Measurements from ENCODE around the gene STMN3. TPM values are rescaled to one million over a fixed set of nuclear protein-coding genes. Genes with fewer than 3 reads are reported as not detected.

Gene STMN3
- total and polyA plus RNA-seq, 2 experiments from 2014 or later: 6.6 to 9.9 TPM

- no peaks in the 10 kb centered on the region for H3K9me3 ChIP-seq (ENCODE audit: low read depth)
- no peak for DNase-seq (ENCODE audit: low read depth in 1 of 2, low spot score in 1 of 2)
- no peaks in the 10 kb centered on the region for H3K36me3 ChIP-seq
- H3K27ac ChIP-seq: no peak overlapping the region
- H3K27me3 ChIP-seq: peaks cover 7% of the 10 kb centered on the region
- no peak overlapping the region for H3K4me3 ChIP-seq
- no peak for TF ChIP-seq CTCF (IDR thresholded peaks at IDR 0.05; ENCODE audit: low read depth, low read length)
- H3K4me1 ChIP-seq (ENCODE audit: low read depth): no peaks in the 10 kb centered on the region
These were observed 13.1 kb downstream of the STMN3 start for GRCh38 chr20:63640086-63640485.

GRCh38 chr20:63639093-63639975 lies 13.9 kb downstream of the STMN3 start:
- H3K4me1 ChIP-seq (ENCODE audit: low read depth): no peaks in the 10 kb centered on the region
- no peak overlapping the region for H3K4me3 ChIP-seq
- H3K27me3 ChIP-seq: peaks cover 7% of the 10 kb centered on the region
- no peak overlapping the region for H3K27ac ChIP-seq
- H3K36me3 ChIP-seq: no peaks in the 10 kb centered on the region
- no peaks in the 10 kb centered on the region for H3K9me3 ChIP-seq (ENCODE audit: low read depth)
- no peak for DNase-seq (ENCODE audit: low read depth in 1 of 2, low spot score in 1 of 2)
- TF ChIP-seq CTCF (IDR thresholded peaks at IDR 0.05; ENCODE audit: low read depth, low read length): no peak

- no peaks in the 10 kb centered on the region for H3K9me3 ChIP-seq (ENCODE audit: low read depth)
- no peaks in the 10 kb centered on the region for H3K27me3 ChIP-seq
- no peak overlapping the region for H3K27ac ChIP-seq
- no peak overlapping the region for H3K4me3 ChIP-seq
- H3K4me1 ChIP-seq (ENCODE audit: low read depth): no peaks in the 10 kb centered on the region
- no peak for TF ChIP-seq CTCF (IDR thresholded peaks at IDR 0.05; ENCODE audit: low read depth, low read length)
- DNase-seq (ENCODE audit: low read depth in 1 of 2, low spot score in 1 of 2): no peak
- H3K36me3 ChIP-seq: no peaks in the 10 kb centered on the region
These were observed 16.2 kb downstream of the STMN3 start for GRCh38 chr20:63636752-63637628.

- H3K27ac ChIP-seq: no peak overlapping the region
- no peak for DNase-seq (ENCODE audit: low read depth in 1 of 2, low spot score in 1 of 2)
These were observed 17.6 kb downstream of the STMN3 start for GRCh38 chr20:63635431-63636141.

More at GRCh38 chr20:63635431-63636141, 17.6 kb downstream of the STMN3 start:
- Histone ChIP-seq H3K27me3 (no peaks in the 10 kb centered on the region), H3K4me3 (no peak overlapping the region), H3K36me3 (no peaks in the 10 kb centered on the region), H3K9me3 (ENCODE audit: low read depth) (no peaks in the 10 kb centered on the region), H3K4me1 (ENCODE audit: low read depth) (no peaks in the 10 kb centered on the region)
- no peak for TF ChIP-seq CTCF (IDR thresholded peaks at IDR 0.05; ENCODE audit: low read depth, low read length)

All from cardiac muscle cell (in vitro differentiated cells and primary cell).